Upper lobe of right lung (tissue), 1 donor: Measurements from ENCODE around the gene P2RY14. TPM values are rescaled to one million over a fixed set of nuclear protein-coding genes. Genes with fewer than 3 reads are reported as not detected.

Experiments
- ATAC-seq: fragments of 200-7000 bp; cut with Tn5 transposase; one replicate; pipeline ENCODE4 v1.9.1; 2020; ENCODE audit warnings: mild to moderate bottlenecking, moderate library complexity
- DNase-seq: peaks from one replicate; pipeline ENCODE4 v3.0.0-alpha.2; 2020
- H3K27ac ChIP-seq: fragments of 200-600 bp; one replicate; pipeline ENCODE4 v1.8.0; 2022
- H3K27me3 ChIP-seq: fragments of 200-600 bp; one replicate; pipeline ENCODE4 v1.8.0; 2022; ENCODE audit warnings: mild to moderate bottlenecking
- H3K36me3 ChIP-seq: fragments of 200-600 bp; one replicate; pipeline ENCODE4 v1.8.0; 2022
- H3K4me1 ChIP-seq: fragments of 200-600 bp; one replicate; pipeline ENCODE4 v1.8.0; 2022
- H3K4me3 ChIP-seq: fragments of 200-600 bp; one replicate; pipeline ENCODE4 v1.8.0; 2022; ENCODE audit warnings: mild to moderate bottlenecking
- H3K9me3 ChIP-seq: fragments of 200-600 bp; one replicate; pipeline ENCODE4 v1.8.0; 2022
- CTCF ChIP-seq: fragments of 200-600 bp; IDR thresholded peaks from one replicate; pipeline ENCODE4 v1.8.0; 2022; ENCODE audit warnings: antibody characterized with exemption
- intact Hi-C: fragments of 100-400 bp; cut with DNase I; formaldehyde crosslinking; loops from one replicate; pipeline ENCODE4 v1.11.0; 2022
- total RNA-seq: library from RNA; stranded (reverse); fragmentation: NEBNext Ultra II Directional; extraction: Animal tissue kit (Norgen Biotek cat#: 25700); gene quantifications from one replicate; pipeline ENCODE4 v1.2.1, GENCODE V29; 2021
- donor health status: DM: no; HTN: yes; CAD: no; lungs with severe emphysema.

Gene P2RY14
- total RNA-seq, 1 donor from 2014 or later: 7.2 TPM

- Histone ChIP-seq H3K27me3 (no peaks in the 10 kb centered on the region), H3K4me1 (peaks cover 5% of the 10 kb centered on the region), H3K9me3 (no peaks in the 10 kb centered on the region), H3K27ac (no peak overlapping the region), H3K36me3 (no peaks in the 10 kb centered on the region), H3K4me3 (no peak overlapping the region)
- DNase-seq (no peak), ATAC-seq (no peak)
- TF ChIP-seq CTCF: no peak
- intact Hi-C loops: no loop called here
Measured at GRCh38 chr3:151307583-151308488, 29.5 kb upstream of the P2RY14 start.

- Histone ChIP-seq H3K27ac (no peak overlapping the region), H3K9me3 (no peaks in the 10 kb centered on the region), H3K4me1 (peaks cover 5% of the 10 kb centered on the region), H3K4me3 (no peak overlapping the region), H3K27me3 (no peaks in the 10 kb centered on the region), H3K36me3 (no peaks in the 10 kb centered on the region)
- ATAC-seq (no peak), DNase-seq (no peak)
- no peak for TF ChIP-seq CTCF
- intact Hi-C loops: no loop called here
Measured at GRCh38 chr3:151307131-151307530, 28.8 kb upstream of the P2RY14 start.

- Histone ChIP-seq H3K36me3 (no peaks in the 10 kb centered on the region), H3K9me3 (no peaks in the 10 kb centered on the region), H3K27me3 (no peaks in the 10 kb centered on the region), H3K27ac (no peak overlapping the region), H3K4me1 (peaks cover 5% of the 10 kb centered on the region), H3K4me3 (no peak overlapping the region)
- TF ChIP-seq CTCF: no peak
- ATAC-seq (no peak), DNase-seq (no peak)
- intact Hi-C loops: no loop called here
Measured at GRCh38 chr3:151306168-151306810, 27.9 kb upstream of the P2RY14 start.

- TF ChIP-seq CTCF: no peak
- intact Hi-C loops: no loop called here
- Histone ChIP-seq H3K36me3 (no peaks in the 10 kb centered on the region), H3K4me3 (no peak overlapping the region), H3K4me1 (peaks cover 5% of the 10 kb centered on the region), H3K27ac (no peak overlapping the region), H3K27me3 (no peaks in the 10 kb centered on the region), H3K9me3 (no peaks in the 10 kb centered on the region)
- no peak for DNase-seq
- ATAC-seq: no peak
Measured at GRCh38 chr3:151305775-151306151, 27.4 kb upstream of the P2RY14 start.

GRCh38 chr3:151305060-151305774 lies 26.9 kb upstream of the P2RY14 start:
- H3K4me3 ChIP-seq: no peak overlapping the region
- peak; percentile 73 for DNase-seq
- peak; percentile 95 for ATAC-seq
- no peak overlapping the region for H3K27ac ChIP-seq
- intact Hi-C loops: no loop called here
- no peaks in the 10 kb centered on the region for H3K9me3 ChIP-seq
- H3K36me3 ChIP-seq: no peaks in the 10 kb centered on the region
- TF ChIP-seq CTCF: no peak
- peaks cover 5% of the 10 kb centered on the region for H3K4me1 ChIP-seq
- H3K27me3 ChIP-seq: no peaks in the 10 kb centered on the region
